ENCODE data around the gene SNX27.
A peak's percentile ranks its signal among the peaks of the same experiment; 100 is the strongest.
"Not testable (repeated sequence)": the region's sequence is repeated elsewhere in the genome, so short reads cannot be mapped to it uniquely, and the experiment has no call there.

SNX27 gene

DNA sequence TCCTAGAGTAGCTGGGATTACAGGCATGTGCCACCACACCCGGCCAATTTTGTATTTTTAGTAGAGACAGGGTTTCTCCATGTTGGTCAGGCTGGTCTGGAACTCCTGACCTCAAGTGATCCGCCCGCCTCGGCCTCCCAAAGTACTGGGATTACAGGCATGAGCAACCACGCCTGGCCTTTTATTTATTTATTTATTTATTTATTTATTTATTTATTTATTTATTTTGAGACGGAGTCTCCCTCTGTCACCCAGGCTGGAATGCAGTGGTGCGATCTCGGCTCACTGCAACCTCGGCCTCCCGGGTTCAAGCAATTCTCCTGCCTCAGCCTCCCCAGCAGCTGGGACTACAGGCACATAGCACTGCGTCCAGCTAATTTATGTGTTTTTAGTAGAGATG is 31.2 kb downstream of the SNX27 start:
- DNase-seq, result not testable (repeated sequence)

DNA sequence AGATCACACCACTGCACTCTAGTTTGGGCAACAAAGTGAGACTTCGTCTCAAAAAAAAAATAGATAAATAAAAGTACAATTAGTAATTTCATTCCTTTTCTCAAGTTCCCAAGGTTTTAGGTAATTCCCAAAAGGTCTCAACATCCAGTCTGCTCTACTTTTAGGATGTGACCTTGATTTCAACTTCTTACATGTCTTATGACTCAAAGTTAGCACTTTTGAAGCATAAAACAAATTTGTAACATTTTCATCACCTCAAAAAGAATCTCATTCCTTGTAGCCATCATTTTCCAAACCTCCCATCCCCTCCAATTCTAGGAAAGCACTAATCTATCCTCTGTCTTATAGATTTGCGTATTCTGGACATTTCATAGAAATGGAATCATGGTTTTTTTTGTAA is 32.2 kb downstream of the SNX27 start:
- no peak for DNase-seq

DNA sequence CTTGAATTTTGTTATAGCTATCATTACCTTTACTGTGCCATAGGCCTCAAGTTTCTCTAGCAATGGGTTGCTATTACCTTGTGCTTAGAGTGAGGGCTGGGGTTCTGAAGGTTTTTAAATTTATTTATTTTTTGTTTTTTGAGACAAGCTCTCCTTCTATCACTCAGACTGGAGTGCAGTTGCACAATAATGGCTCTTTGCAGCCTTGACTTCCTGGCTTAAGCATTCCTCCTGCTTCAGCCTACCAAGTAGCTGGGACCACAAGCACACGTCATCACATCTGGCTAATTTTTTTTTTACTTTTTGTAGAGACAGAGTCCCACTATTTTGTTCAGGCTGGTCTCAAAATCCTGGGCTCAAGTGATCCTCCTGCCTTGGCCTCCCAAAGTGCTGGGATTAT is 41.5 kb downstream of the SNX27 start:
- DNase-seq, result no peak

DNA sequence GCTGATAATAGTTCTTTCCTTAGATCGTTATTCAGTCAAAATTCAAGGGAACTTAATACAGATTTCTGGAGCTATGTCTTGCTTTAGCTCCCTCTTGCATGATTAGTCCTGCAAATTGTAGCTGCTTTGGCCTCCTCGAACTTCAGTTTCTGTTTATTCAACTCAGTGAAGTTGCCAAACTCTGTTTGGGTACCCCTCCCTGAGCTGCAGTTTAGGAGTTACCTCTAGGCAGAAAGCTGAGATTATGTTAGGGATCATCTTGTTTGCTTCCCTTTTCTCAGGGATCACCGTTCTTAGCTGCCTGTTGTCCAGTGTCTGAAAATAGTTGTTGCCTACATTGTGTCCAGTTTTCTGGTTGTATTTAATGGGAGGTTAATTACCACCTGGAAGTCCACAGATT is 43.5 kb downstream of the SNX27 start:
- no peak for DNase-seq

DNA sequence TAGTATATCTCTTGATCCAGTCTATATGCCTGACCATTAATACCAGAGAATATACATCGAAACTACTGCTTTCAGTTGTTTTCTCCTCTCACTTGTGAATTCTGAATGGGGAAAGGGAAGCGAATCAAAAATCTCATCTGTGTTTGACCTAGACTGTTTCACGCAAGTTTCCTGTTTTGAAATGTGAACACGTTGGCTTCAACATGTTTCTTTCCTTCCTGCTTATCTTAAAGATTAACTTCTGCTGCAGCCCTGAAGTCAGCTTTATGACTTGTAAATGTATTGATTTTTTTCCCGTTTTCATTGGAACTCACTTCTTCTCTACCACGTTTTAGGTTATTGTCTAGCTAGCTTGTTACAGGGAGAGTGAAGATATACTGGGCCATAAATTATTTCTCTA is 49.9 kb downstream of the SNX27 start:
- no peak for DNase-seq

DNA sequence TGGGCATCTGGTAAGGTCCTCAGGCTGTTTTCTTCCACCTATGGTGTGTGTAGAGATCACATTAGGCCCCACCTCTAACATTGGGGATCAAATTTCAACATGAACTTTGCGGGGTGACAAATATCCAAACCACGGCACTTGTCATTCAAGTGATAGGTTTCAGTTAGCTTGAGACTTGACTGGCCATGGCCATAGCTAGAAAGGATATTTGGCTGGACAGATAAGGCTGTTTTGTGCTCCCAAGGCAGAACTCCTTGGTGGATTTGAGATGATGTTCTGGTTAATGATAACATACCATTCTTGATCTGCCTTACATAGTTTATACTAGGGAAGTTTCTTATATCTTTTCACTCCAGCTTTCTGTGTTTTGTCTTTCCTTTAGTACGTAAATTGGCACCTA is 56.2 kb downstream of the SNX27 start:
- peak; percentile 56 for DNase-seq

DNA sequence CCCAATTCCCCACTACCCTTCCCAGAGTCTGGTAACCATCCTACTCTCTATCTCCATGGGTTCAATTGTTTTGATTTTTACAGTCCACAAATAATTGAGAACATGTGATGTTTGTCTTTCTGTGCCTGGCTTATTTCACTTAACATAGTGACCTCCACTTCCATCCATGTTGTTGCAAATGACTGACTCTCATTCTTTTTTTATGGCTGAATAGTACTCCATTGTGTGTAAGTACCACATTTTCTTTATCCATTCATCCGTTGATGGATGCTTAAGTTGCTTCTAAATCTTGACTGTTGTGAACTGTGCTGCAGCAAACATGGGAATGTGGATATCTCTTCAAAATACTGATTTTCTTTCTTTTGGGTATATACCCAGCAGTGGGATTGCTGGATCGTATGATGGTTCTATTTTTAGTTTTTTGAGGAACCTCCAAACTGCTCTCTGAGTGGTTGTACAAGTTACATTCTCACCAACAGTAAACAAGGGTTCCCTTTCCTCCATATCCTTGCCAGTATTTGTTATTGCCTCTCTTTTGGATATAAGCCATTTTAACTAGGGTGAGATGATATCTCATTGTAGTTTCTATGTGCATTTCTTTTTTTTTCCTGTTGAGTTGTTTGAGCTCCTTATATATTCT is 58.3 kb downstream of the SNX27 start:
- not testable (repeated sequence) for DNase-seq

DNA sequence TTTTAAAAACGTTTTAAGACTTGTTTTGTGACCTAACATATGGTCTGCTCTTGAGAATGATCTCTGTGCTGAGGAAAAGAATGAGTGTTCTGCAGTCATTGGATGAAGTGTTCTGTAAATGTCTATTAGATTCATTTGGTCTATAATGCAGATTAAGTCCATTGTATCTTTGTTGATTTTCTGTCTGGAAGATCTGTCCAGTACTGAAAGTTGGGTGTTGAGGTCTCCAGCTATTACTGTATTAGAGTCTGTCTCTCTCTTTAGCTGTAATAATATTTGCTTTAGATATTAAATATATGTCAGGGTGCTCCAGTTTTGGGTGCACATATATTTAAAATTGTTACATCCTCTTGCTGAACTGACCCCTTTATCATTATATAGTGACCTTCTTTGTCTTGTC is 61.6 kb downstream of the SNX27 start:
- no peak for DNase-seq

DNA sequence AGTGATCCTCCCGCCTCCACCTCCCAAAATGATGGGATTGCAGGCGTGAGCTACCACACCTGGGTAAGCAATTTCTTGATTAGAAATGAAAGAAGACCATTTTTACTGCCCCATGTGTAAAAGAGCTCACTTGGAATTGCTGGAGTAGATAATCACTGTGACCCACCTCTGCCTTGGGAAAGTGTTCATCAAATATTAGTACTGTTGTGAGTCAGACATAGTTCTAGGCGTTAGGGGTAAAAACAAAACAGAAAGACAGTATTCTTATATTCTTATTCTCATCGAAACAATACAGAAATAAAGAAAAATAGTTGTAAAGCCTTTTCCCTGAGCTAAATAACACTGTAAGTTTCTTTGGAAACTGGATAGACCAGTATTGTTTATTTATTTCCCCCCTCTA is 68.5 kb downstream of the SNX27 start:
- no peak for DNase-seq

DNA sequence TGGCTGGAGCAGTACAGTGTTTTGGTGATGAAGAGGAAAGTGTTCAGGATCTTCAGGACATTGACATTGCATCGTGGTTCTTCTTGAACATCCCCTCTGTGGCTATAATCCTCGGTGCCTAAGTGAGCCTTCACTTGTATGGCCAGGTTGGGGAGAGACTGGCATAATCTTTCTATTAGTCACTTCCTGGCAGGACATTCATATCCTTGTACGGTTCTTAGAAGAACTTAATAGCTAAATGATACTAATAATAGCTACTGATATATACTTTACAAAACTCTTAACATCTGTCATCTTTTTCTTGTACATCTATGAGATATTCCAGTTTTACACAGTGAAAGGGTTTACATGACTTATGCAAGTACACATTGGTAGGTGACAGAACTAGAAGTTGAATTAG is 69.0 kb downstream of the SNX27 start:
- DNase-seq, result no peak

DNA sequence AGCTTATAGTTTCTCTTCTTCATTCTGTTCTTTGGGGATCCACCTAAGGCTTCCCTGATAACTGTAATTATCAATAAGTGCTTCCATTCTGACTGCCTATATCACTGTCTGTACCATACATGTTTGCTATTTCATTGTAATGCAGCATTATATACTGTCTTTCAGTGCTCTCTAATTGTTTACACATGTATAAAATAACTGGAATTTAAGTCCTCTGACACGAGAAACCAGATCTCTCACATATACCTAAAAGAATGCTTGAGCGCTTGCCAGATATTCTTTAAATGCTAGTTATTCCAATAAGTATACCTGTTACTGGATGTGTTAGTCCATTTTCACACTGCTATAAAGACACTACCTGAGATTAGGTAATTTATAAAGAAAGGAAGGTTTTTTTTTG is 70.1 kb downstream of the SNX27 start:
- DNase-seq, result no peak

DNA sequence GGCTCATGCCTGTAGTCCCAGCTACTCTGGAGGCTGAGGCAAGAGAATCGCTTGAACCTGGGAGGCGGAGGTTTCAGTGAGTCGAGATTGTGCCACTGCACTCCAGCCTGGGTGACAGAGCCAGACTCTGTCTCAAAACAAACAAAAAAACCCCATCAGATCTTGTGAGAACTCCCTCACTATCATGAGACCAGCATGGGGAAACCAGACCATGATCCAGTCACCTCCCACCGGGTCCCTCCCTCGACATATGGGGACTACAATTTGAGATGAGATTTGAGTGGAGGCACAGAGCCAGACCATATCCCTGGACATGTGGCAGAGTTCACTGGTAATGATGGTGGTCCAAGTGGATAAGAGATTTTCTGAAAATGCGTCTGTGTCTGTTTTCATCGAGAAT is 71.1 kb downstream of the SNX27 start:
- not testable (repeated sequence) for DNase-seq

DNA sequence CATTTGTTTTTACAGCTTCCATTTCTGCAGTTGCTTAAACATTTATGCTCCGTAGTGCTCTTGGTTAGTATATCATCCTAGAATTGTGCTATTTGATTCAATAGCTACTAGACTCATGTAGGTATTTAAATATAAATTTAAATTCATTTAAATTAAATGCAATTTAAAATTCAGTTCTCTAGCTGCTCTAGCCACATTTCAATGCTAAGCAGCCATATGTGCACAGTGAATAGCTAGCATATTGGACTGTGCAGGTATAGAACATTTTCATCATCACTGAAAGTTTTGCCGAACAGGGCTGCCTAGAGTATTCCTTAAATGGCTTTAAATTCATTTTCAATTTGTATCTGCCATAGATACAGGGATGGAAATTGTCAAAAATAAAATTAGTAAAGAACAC is 72.3 kb downstream of the SNX27 start:
- DNase-seq, result no peak

DNA sequence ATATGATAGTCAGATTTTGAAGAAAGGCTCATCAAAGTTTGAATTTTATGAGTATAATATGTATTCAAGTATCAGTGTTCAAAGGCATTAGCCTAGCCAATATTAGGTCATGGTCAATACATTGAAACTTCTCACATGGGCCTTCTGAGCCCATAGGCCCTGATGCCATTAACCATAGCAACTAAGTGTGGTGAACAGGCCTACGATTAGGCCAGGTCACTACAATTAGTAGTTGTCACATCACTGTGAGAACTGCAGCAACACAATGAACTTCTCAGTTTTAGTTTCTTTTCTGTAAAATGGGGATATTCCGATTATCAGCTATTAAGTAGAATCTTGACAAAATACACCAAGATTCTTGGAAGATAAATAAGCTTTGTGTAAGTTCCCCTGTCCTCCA is 74.7 kb downstream of the SNX27 start:
- no peak for DNase-seq

DNA sequence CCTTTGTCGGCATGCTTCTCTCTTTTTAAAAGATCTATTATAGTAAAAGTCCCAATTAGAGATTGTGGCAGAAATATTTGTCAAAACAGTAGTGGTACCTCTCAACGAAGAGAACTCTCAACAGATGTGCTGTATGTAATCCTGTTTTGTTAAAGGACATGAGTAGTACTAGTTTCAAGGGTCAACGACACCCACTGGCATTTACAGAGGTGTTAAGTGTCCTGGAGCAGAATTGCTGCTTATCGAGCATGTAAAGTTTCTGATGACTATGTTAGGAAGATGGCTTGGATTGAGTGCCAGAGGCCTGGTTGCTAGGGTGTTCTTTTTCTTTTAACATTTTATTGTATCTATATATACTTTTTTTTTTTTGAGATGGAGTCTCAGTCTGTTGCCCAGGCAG is 77.6 kb downstream of the SNX27 start:
- no peak for DNase-seq

DNA sequence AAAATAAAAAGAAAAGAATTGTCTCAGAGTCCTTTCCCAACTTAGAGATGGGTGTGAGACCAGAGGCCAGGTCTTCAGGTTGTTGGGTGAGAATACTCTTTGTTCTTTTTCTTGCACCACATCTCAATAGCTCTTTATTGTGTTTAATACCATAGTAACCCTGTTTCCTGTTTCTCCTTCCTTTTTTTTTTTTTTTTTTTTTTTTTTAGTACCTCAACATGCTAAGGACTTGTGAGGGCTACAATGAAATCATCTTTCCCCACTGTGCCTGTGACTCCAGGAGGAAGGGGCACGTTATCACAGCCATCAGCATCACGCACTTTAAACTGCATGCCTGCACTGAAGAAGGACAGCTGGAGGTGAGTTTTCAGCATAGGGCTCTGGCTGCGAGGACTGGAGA is 80.4 kb downstream of the SNX27 start:
- no peak for DNase-seq

DNA sequence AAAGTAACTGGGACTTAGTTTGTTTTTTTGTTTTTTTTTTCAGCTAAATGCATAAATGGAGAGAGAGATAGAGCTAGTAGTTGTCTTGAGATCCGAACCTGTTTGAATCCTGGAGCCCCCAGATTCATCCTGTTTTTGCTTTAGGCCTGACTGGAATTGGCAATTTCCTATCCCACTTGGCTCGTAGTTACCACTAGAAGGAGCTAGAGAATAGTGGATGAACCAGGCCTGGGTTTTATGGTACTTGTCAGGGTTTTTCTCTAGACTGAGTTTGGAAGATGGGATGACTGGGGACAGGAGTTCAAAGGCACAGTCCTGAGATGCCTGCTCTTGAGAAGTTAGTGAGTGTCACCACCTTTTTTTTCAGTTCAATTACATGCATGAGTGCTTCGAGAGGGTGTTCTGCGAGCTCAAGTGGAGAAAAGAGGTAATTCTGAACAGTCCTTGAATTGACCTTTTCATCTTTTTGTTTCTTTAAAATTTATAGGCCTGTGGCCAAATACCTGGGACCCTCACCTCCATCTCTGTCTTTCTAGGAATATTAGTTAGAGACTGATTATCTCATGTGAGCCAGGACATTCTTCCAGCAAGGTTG is 81.3 kb downstream of the SNX27 start:
- peak; percentile 54 for DNase-seq

DNA sequence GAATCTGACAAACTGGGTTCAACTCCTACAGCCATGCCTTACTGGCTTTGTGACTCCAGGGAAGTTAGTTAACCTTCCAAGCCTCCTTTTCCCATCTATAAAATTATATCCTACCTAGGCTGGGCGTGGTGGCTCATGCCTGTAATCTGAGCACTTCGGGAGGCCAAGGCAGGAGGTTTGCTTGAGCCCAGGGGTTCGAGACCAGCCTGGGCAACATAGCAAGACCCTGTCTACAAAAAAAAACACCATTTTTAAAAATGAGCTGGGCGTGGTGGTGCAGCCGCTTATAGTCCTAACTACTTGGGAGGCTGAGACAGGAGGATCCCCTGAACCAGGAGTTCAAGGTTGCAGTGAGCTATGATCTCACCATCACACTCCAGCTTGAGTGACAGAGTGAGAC is 89.7 kb downstream of the SNX27 start:
- DNase-seq, result no peak

DNA sequence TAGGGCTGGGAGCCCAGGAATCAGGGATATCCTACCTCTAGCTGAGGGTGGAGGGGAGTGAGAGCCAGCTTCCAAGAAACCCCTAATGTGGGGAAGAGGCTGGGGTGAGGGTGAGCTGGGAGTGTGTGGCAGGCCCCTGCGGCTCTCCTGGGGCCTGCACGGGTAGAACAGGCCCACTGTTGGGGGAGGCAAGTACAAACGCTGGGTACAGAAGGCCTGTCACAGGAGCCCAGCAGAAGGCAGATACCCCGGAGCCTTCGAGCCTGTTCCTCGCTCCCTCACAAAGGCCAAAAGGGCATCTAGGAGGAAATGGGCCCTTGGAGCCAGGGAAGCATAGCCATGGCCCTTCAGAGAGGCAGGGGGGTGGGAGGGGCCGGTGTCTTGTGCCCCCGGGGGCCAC is 91.1 kb downstream of the SNX27 start:
- no peak for DNase-seq

DNA sequence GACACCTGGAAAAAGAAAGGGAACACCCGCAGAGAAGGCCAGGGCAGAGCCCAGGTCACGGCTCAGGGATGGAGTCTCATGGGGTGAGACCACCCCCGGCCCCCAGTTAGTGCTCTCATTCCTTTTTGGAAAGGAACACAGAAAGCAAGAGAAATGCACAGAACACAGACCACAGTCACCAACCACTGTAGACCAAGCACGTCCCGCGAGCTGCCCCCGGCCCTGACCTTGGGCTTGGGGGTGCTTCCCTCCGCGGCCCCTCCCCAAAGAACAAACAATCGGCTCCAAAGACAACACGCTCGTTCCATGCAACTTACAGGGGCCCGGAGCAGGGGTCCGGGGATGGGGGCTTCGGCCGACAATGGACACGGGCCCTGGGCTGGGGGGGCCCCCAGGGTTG is 92.0 kb downstream of the SNX27 start:
- DNase-seq, result no peak

DNA sequence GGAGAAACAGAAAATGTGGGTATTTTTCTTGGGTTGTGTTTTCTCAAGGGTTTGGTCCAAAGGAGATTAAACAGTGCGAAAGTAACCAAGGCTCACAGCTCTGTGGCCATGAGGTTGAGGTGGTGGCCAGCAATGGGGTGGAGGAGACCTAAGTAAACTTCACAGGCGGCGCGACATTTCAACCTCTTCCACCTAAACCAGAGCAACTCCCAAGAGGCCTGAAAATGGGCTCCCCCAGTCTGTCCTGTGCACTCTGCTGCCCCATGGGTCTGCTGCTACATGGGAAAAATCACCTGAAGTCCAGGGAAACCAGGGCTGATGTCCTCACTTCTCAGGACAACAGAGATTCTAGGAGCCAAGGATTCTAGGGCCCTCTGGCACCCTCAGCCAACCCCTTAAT is 92.4 kb downstream of the SNX27 start:
- no peak for DNase-seq

DNA sequence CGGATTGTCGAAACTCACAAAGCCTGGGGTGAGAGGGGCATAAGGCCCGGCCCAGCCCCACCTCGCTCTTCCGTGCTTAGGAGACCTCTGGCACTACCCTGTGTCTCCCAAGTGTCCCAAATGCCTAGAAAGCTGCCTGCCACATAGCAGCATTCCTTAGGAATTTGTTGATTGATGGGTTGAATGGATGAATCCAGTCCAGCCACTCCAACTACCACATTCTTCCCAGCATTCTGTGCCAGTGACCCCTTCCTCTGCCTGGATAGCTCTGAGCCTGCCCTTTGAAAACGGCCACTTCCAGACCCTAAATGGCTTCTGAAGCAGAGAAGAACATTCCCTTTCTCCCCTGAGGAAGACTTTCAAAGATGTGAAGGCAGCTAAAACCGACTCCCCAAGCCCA is 93.3 kb downstream of the SNX27 start:
- no peak for DNase-seq

DNA sequence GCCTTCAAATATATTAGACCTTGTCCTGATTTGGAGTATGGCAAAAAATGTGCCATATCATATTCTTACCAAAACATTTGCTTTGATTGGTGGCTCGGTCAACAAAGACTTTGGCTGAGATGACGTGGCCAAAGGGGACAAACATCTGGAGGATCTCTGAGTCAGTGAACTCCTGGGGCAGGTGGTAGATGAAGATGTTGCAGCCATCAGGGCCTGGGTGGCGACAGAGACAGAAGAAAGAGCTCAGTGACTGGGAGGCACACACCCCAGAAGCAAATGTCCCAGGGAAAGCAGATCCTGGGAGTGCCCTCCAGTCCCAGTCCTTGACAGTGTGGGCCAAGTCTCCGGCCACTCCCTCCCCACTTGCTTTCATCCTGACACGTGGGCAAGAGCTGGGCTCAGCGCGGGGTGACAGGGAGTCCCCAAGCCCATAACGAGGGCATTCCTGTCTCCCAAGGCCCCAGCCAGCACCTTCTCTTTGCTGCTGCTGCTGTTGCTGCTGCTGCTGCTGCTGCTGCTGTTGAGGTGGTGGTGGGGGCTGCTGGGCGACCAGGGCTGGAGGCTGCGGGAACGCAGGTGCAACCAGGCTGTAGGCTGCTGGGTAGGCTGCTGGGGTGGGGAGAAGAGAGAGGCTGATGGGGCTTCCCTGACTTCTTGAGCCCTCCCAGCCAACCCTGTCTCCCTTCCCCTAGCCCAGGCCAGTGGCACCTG is 94.1 kb downstream of the SNX27 start:
- DNase-seq, result no peak

Measured in hematopoietic multipotent progenitor cell treated with erythropoietin and hydrocortisone succinate and interleukin-3 and kit ligand, for 8 days (in vitro differentiated cells).